Neural cell (in vitro differentiated cells): Measurements from ENCODE around the gene SESN2.

Experiments
- CTCF ChIP-seq: fragments of 450-650 bp; IDR thresholded peaks from 2 replicates; pipeline ENCODE4 v1.5.1; 2014; ENCODE audit warnings: antibody characterized with exemption, mild to moderate bottlenecking, moderate library complexity; ENCODE audit not compliant: poor library complexity, severe bottlenecking
- EP300 ChIP-seq: fragments of 450-650 bp; conservative IDR thresholded peaks from 2 replicates; pipeline ENCODE4 v1.6.1; 2014; ENCODE audit warnings: antibody characterized with exemption, mild to moderate bottlenecking, moderate library complexity; ENCODE audit not compliant: poor library complexity, severe bottlenecking
- EZH2 ChIP-seq: fragments of 200-600, 300-800 bp; shearing (Covaris generic), sonication (generic); IDR thresholded peaks from 2 replicates; pipeline ENCODE4 v1.6.1; 2014; ENCODE audit warnings: antibody characterized with exemption, low read length, borderline replicate concordance, mild to moderate bottlenecking; ENCODE audit not compliant: insufficient read depth, poor library complexity, severe bottlenecking
- MXI1 ChIP-seq: fragments of 450-650 bp; conservative IDR thresholded peaks from 2 replicates; pipeline ENCODE4 v1.6.1; 2014; ENCODE audit warnings: antibody characterized with exemption, mild to moderate bottlenecking; ENCODE audit not compliant: poor library complexity, severe bottlenecking
- POLR2AphosphoS5 ChIP-seq: IDR thresholded peaks from 2 replicates; pipeline ENCODE4 v1.6.1; 2012
- REST ChIP-seq: IDR thresholded peaks from 2 replicates; pipeline ENCODE4 v1.6.1; 2012; ENCODE audit warnings: borderline replicate concordance

- TF ChIP-seq CTCF = no peak
- no peak for TF ChIP-seq MXI1
- TF ChIP-seq REST = no peak
- no peak for TF ChIP-seq EP300
- no peak for TF ChIP-seq POLR2AphosphoS5
- no peak for TF ChIP-seq EZH2
Observed at GRCh38 chr1:28323720-28324119, 64.4 kb downstream of the SESN2 start.
